NCI-H2171 treated with DMSO at 0.1 percent for 48 hours (cell line): ENCODE results near the gene UGGT2.
"Not testable (repeated sequence)": the region's sequence is repeated elsewhere in the genome, so short reads cannot be mapped to it uniquely, and the experiment has no call there.

Source experiments
- DNase-seq: peaks from one replicate; lab custom pipeline; 2025; lab: John Stamatoyannopoulos, UW

Gene UGGT2

DNA sequence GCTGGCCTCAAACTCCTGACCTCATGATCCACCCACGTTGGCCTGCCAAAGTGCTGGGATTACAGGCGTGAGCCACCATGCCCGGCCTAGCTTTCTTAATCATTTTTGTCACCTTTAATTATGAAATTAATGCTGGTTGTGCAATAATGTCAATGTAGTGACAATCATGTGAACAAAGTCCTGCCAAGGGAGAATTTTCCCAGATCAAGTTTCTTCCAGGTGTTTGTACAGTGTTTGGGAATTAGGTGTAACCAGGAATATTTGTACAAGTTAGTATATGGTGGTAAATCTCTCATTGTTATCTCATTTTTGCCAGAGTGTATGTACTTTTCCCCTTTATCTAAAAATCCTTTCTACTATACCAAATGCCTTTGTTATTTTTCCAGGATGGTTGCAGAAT lies 171.1 kb downstream of the UGGT2 start:
- DNase-seq = no peak

DNA sequence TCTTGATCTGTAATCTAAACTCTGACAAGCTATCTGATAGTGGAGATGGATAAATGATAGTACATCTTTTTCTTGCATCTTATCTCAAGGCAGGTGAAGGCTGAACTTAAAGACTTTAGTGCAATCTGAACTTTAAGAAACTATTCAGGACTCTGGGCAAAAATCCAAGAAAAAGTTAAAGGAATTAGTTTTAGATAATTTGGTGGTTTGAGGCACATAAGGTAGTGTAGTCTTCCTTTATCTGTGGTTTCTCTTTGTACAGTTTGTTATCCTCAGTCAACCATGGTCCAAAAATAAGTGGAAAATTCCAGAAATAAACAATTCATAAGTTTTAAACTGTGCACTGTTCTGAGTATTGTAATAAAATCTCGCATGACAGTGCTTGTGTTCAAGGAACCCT lies 172.9 kb downstream of the UGGT2 start:
- no peak for DNase-seq

DNA sequence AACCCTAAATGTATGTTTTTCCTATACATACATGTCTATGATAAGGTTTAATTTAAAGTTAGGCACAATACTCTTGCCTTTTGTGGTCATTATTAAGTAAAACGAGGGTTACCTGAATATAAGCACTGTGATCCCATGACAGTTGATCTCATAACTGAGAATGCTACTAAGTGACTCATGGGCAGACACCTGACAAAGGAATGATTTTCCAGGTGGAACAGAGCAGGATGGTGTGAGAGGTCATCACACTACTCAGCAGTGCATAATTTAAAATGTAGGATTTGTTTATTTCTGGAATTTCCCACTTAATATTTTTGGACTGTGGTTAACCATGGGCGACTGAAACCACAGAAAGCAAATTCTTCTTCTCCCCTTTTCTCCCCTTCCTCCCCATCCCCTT lies 178.9 kb downstream of the UGGT2 start:
- DNase-seq = no peak

DNA sequence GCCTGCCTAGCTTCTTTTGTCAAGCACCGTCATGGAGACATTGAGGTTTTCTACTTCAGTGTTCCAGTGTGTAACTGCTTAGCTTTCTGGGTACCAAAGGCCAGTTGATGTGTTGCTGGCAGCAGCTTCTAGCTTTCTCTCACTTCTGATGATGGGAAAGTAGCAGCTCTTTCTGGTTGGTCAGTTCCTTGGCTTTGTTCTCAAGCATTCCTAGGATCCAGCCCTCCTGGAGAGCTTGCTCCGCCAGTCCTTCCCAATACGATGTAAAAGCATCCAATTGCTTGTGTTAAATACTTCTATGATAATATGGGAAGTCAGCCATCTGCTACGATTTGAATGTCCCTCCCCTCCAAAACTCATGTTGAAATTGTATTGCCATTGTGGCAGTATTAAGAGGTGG lies 182.8 kb downstream of the UGGT2 start:
- no peak for DNase-seq

DNA sequence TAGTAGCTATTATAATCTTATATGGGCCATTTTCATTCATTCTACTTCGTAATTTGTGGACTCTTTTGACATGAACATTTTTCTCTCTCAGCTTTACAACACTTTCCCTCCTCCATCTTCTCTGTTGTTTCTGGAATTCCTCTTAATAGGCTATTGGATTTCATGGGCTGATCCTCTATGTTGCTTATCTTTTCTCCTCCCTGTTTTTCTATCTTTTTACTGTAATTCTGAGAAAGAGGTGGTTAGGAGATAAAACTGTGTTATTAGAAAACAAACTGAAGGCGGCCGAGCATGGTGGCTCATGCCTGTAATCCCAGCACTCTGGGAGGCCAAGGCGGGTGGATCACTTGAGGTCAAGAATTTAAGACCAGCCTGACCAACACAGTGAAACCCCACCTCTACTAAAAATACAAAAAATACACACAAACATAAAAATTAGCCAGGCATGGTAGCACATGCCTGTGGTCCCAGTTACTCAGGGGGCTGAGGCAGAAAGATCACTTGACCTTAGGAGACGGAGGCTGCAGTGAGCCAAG lies 188.1 kb downstream of the UGGT2 start:
- no peak for DNase-seq

DNA sequence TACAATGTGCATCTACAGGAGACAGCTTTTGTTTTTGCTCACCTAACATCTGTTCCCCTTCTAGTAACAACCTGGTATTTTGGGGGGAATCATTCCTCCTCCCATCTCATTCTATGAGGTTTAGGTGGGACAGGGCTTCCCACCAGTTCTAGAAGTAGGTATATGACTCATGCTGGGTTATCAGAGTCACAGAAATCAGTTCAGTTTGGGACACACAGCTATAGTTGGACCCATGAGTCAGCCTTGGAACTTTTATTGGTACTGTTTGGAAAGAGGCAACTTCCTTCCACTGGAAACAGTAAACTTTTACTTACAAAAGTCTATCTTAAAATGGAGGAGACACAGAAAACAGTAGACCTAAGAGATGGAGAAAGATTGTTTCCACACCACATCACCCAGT lies 190.8 kb downstream of the UGGT2 start:
- DNase-seq = no peak

DNA sequence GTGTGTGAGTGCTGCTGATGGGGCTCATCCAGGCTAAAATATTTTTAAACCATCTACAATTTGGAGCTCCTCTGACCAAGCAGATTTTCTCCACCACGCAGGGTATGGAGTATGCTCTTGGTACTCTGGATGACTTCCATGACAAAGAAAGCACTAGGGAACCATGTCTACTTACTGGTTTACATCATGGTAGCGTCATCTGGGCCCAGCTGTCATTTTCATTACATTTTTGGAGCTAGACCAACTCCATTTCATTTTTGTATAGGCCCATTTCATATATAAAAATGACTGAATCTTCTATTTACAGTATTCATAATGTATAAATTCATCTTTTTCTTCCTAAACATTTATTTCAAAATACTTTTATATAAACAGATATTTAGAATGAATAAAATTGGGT lies 191.9 kb downstream of the UGGT2 start:
- no peak for DNase-seq

DNA sequence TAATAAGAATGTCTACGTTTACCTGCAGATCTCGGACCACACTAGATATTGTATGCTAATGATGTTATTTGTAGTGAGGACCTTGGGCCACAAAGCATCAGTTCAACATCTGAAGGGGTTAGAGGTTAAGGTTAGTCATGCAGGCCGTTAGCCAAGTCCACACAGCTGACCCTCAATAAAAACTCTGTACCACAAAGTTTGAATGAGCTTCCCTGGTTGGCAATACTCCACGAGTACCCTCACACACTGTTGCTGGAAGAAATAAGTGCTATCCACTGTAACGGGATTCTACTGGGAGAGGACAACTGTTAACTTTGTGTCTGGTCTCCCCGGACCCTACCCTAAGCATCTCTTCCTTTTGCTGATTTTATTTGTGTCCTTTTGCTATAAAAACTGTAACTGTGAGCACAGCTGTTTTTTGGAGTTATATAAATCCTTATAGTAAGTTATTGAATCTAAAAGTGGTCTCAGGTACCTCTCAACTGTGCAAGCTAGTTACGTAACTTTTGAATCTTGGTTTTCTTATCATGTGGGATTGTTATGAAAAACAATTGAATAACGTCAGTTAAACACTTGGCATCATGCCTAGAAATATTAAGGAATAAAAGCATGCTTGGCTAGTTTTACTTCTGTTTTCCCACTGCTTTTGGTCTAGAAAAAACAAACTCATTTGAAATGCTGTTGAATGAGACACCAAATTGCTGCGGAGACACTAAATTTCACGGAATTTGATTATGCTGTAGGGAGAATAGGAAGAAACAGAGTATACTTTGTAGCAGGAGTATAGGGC lies 194.7 kb downstream of the UGGT2 start:
- DNase-seq = peak; percentile 50

DNA sequence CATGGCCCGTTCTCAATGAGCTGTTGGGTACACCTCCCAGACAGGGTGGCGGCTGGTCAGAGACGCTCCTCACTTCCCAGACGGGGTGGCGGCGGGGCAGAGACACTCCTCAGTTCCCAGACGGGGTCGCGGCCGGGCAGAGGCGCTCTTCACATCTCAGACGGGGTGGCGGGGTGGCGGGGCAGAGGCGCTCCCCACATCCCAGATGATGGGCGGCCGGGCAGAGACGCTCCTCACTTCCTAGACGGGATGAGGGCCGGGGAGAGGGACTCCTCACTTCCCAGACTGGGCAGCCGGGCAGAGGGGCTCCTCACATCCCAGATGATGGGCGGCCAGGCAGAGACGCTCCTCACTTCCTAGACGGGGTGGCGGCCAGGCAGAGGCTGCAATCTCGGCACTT lies 207.5 kb downstream of the UGGT2 start:
- DNase-seq = not testable (repeated sequence)

DNA sequence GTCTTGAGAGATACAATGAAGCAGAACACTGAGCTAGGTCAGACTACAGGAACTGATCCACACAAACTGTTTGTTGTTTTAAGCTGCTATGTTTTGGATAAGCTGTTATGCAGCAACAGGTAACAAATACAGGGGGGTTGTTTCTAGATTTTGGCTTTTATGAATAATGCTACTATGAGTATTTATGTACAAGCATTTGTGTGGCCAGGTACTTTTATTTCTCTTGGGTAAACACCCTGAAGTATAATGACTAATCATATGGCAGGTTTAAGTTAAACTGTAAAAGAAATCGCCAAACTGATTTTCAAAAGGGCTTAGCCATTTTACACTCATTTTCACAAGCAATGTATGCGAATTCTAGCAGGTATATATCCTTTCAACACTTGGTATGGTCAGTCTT lies 210.3 kb downstream of the UGGT2 start:
- DNase-seq = no peak

DNA sequence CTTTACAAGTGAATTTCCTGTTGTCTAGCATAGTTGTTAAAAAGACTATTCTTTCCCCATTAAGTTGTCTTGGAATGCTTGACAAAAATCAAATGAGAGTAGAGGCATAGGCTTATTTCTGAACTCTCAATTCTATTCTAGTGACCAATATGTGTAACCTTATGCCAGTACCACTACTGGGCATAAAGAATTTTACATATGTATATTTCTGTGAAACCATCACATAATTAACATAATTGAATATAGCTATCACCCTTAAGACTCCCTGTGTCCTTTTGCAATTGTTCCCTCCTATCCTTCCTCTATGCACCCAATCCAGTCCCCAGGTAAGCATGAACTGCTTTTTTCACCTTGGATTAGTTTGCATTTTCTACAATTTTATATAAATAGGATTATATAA lies 211.3 kb downstream of the UGGT2 start:
- DNase-seq = no peak

DNA sequence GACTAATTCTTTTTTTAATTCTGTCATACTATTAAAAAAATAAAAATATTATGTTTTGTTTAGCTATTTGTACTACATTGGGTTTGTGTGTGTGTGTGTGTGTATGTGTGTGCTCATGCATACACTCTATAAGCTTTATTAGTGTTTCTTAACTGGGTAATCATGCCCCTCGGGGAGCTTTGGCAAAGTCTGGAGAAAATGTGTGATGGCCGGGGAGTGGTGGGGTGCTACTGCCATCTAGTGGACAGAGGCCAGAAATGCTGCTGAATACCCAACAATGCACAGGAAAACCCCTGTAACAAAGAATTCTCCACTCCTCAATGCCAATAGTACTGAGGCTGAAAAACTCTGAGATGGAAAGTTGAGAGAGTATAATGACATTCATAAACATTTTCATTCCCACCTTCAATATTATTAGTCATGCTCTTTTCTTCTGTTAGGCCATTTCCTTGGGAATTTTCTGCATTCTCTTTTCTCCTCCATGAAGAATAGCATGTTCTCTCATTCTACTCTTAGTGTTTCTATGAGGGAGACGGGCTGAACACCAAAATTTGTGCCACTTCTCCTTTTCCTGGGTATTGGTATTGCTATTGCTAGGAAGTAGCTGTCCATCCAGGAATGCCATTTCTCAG lies 219.0 kb downstream of the UGGT2 start:
- peak; percentile 60 for DNase-seq

DNA sequence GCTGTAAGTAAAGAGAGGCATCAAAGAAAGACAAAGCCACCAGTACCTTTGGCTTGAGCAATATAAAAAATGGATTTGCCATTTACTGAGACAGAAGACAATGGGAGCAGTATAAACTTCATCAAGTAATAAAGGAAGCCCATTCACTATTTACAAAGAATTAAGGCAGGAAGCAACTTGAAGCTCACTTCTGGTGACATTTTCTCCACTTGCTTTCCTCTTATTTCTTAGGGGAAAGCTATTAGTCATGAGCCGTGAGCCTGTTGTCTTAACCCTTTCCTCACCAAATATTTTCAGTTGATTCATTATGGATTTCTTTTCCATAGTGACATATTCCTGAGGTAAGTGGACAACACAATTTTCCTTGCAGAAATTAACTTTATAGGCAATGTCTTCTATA lies 219.5 kb downstream of the UGGT2 start:
- DNase-seq = no peak

DNA sequence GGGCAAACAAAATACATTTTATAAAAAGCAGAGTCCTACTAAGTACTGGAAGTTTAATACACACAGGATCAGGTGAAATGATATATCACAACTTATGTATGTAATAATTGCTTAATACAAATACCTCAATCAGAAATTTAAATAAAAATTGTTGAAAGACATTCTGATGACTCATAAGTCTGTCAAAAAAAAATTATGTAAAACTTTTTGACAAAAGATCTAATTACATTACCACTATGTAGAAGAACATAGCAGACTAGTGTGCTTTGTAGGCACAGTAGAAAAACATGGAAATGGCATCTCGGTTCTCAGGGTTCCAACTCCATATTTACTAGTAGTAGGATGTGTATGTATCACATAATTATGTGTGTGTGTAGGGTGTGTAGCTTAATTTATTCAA lies 220.1 kb downstream of the UGGT2 start:
- DNase-seq = no peak

DNA sequence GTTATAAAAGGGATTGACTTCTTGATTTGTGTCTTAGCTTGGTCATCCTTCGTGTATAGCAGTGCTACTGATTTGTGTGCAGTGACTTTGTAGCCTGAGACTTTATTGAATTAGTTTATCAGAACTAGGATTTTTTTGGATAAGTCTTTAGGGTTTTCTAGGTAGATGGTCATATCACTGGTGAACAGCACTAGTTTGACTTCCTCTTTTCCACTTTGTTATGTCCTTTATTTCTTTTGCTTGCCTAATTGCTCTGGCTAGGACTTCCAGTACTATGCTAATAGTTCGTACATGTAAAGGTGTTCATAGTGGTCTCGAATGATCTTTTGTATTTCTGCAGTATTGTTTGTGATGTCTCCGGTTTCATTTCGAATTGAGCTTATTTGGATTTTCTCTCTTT lies 230.9 kb downstream of the UGGT2 start:
- no peak for DNase-seq

DNA sequence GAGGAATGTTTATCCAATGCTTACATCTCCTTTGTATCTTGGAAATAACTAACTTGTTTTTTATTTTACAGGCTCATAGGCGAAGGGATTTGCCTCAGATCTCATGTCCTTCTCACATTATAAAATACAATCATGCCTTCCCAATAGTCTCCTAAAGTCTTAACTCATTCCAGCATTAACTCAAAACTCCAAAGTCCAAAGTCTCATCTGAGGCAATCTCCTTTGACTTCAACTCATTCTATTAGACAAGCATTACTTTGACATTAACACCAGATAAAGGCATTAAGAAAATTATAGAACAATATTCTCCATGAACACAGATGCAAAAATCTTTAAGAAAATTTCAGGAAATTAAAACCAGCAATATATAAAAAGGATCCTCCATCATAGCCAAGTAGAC lies 238.7 kb downstream of the UGGT2 start:
- no peak for DNase-seq

DNA sequence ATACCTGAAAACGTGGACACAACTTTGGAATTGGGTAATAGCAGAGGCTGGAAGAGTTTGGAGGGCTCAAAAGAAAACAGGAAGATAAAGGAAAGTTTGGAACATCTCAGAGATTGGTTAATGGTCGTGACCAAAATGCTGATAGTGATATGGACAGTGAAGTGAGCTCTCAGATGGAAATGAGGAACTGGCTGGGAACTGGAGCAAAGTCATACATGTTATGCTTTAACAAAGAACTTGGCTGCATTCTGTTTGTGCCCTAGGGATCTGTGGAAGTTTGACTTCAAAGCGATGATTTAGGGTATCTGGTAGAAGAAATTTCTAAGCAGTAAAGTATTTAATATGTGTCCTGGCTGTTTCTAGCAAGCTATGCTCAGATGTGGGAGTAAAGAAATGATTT lies 240.1 kb downstream of the UGGT2 start:
- no peak for DNase-seq

DNA sequence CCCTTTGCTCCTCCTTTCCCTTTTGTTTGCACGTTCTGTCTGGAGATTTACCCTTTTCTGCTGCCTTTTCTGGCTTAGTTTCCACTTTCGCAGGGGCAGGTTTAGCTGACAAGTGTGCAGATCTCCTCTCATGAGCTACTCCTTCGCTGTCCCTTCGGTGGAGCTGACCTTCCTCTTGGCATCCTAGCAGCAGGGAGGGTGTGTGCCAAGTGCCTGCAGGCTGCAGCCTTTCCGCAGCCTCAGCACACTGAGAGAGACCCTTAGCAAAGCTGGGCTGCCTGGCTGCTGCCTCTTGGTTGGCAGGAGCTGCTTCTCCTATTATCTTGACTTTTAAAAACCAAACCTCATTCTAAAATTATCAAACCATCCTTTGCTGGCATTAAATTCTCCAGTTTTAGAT lies 243.8 kb downstream of the UGGT2 start:
- DNase-seq = no peak

DNA sequence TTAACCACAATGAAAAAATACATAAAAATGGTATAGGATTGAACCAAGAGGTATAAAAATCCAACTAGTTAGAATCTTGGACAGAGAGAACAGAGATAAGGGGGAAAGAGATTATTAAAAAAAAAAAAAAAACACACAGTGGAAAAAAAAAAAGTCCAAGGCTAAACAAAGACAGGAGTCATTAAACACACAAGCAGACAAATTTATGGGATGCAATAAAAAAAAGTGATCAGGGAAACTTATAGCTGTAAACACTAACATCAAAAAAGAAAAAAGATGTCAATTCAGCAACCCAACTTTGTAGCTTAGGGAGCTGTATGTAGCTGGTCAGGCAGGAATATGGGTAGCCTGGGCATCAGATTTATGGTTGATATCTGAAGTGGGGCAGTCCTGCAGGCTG lies 247.3 kb downstream of the UGGT2 start:
- DNase-seq = no peak

DNA sequence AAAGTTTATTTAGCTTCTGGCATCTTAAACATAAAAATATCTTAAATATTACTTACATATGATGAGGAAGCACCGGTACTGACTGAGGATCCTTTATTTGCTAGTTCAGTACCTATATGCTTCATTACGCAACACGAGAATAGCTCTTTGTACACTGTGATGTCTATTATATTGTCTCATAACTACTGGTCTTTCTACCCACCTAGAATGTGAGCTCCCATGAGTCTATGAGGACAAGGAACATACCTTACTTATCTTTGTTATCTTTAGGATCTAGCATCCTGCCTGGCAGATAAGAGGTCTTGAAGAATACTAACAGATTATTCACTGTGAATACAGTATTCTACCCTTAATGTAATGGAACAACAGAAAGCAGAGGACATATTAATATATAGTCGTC lies 251.4 kb downstream of the UGGT2 start:
- DNase-seq = no peak

DNA sequence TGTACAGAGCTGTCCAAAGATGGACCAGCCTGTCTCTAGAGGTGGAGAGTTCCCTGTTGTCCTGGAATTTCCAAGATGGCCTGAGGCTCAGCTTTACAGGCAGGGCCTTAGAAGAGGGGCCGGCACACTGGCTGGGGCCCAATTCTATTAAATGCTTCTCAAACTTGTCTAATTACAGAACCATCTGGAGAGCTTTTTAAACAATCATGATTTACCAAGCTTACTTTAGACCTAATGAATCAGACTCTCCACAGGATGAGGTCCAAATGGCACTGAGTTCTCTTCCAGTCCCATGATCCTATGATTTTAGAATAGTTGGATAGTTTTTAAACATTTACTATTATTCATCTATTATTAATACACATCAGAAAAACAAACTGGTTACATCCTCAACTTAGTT lies 252.8 kb downstream of the UGGT2 start:
- DNase-seq = no peak

DNA sequence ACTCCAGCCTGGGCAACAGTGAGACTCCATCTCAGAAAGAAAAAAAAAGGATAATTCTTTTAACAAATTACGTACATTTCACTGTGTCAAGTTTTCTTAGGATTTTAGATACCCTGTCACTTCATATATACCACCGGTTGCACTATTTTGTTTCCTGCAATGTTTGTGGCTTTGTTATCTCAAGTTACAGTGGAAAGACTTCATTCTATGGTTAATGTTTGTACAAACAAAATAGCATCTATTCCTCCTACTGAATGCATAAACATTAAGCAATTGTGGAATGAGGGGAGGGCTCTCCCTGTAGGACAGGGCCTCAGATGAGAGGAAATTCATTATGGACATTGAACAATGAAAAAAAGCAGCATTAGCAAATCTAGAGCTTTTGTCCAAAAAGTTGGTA lies 256.2 kb downstream of the UGGT2 start:
- no peak for DNase-seq

DNA sequence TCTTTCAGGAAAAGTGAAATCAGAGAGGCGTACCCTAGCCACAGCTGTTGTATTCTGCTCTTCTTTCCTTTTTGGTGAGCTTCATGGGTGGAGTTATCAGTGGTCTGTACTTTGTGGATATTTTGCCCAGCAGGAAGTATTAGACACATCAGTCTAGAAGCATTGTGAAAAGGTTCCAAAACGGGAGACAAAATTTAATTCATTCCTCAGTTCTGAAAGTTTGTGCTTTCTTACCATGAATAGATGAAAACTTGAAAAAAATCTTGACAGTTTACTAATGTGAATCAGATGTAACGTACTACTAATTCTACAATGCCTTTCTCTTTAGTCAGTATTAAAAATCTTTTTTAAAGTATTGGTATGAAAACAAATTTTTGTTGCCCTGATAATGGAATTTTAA lies 259.4 kb downstream of the UGGT2 start:
- DNase-seq = no peak
